AG10803 (cell line): ENCODE data around the gene CHMP4B.

Experiments
- DNase-seq: peaks from one replicate; pipeline ENCODE4 v3.0.0; 2010; ENCODE audit warnings: low read depth
- H3K4me3 ChIP-seq: 2 replicates; pipeline ENCODE4 v1.5.1; 2011; ENCODE audit warnings: mild to moderate bottlenecking, low read length, control low read depth
- TF ChIP-seq, protein P1 (sequence below): conservative IDR thresholded peaks from 2 replicates; pipeline ENCODE4 v1.5.1; 2011; ENCODE audit warnings: mild to moderate bottlenecking, low read length, control low read depth, inconsistent platforms

The CHMP4B gene

GRCh38 chr20:33875534-33876026 is 64.4 kb downstream of the CHMP4B start:
- TF ChIP-seq, protein P1, sequence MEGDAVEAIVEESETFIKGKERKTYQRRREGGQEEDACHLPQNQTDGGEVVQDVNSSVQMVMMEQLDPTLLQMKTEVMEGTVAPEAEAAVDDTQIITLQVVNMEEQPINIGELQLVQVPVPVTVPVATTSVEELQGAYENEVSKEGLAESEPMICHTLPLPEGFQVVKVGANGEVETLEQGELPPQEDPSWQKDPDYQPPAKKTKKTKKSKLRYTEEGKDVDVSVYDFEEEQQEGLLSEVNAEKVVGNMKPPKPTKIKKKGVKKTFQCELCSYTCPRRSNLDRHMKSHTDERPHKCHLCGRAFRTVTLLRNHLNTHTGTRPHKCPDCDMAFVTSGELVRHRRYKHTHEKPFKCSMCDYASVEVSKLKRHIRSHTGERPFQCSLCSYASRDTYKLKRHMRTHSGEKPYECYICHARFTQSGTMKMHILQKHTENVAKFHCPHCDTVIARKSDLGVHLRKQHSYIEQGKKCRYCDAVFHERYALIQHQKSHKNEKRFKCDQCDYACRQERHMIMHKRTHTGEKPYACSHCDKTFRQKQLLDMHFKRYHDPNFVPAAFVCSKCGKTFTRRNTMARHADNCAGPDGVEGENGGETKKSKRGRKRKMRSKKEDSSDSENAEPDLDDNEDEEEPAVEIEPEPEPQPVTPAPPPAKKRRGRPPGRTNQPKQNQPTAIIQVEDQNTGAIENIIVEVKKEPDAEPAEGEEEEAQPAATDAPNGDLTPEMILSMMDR, result no peak
- H3K4me3 ChIP-seq, result no peak overlapping the region
- no peak for DNase-seq

- TF ChIP-seq, protein P1, result no peak
- no peak for DNase-seq
- H3K4me3 ChIP-seq, result no peak overlapping the region
Observed at GRCh38 chr20:33878583-33878982, 67.4 kb downstream of the CHMP4B start.

DNA sequence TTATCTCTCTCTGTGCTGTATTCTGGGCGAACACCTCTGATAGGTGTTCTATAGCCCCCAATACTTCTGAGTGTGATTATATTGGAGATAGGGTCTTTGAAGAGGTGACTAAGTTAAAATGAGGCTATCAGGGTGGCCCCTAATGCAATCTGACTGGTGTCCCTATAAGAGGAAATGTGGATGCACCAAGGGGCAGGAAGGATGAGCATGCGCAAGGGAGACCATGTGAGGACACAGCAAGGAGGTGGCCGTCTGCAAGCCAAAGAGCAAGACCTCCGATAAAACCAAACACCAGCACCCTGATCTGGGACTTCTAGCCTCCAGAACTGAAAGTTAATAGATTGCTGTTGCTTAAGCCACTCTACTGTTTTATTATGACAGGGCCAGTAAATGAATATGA is 69.2 kb downstream of the CHMP4B start:
- H3K4me3 ChIP-seq, result no peak overlapping the region
- DNase-seq, result no peak
- TF ChIP-seq, protein P1, result no peak

DNA sequence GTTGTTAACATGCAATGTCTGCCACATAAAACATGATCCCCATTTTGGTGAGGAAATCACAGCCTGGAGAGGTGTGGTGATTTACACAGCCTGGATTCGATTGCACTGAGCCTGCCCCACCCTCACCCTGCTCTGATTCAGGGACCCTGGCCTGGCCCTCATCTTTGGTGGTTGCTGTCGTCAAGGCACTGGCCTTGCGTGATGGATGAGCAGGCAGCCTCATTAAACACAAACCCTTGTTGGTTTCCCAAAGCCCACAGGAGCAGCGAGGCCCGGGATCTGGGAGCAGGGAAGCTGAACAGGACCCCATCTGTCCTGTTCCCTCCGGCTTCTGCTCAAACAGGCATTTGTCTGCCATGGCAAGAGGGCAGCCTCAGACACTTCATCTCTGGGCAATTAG is 70.8 kb downstream of the CHMP4B start:
- no peak for DNase-seq
- TF ChIP-seq, protein P1, result no peak
- no peak overlapping the region for H3K4me3 ChIP-seq

GRCh38 chr20:33882481-33882880 is 71.3 kb downstream of the CHMP4B start:
- no peak for DNase-seq
- no peak overlapping the region for H3K4me3 ChIP-seq
- TF ChIP-seq, protein P1, result no peak

DNA sequence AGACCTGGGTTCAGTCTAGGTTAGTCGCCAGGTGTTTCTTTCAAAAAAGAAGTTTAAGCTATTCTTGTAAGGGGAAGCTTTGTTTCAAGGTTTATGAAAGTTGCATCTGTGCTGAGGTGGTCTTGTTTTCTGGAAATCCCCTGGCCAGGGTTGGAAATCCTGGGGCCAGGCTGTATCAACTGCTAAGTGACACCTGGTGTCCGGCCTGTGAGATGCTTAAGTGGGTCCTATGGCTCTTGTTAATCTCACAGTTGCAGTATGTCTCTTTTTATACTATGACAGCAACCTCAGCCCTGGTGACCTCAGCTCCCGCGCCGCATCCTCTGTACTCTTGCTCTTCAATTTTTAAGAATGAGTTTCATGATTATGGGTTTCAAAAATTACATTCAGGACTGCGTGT is 72.0 kb downstream of the CHMP4B start:
- TF ChIP-seq, protein P1, result no peak
- DNase-seq, result no peak
- no peak overlapping the region for H3K4me3 ChIP-seq

DNA sequence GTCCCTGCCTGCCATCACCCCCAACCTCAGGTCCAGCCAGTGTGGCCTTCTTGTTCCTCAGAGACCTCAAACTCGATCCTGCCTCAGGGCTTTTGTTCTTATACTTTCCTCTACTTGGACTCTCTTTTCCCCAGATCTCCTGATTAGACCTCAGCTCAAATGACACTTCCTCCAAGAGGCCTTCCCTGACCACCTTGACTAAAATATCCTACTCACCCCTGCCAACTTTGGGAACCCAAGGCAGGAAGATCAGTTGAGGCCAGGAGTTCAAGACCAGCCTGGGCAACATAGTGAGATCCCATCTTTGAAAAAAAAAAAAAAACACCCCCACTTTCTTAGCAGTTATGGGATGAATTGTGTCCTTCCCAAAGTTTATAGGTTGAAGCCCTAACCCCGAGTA is 73.5 kb downstream of the CHMP4B start:
- DNase-seq, result no peak
- H3K4me3 ChIP-seq, result no peak overlapping the region
- TF ChIP-seq, protein P1, result no peak
